ENCODE measurements around the gene UGT1A8.

DNA sequence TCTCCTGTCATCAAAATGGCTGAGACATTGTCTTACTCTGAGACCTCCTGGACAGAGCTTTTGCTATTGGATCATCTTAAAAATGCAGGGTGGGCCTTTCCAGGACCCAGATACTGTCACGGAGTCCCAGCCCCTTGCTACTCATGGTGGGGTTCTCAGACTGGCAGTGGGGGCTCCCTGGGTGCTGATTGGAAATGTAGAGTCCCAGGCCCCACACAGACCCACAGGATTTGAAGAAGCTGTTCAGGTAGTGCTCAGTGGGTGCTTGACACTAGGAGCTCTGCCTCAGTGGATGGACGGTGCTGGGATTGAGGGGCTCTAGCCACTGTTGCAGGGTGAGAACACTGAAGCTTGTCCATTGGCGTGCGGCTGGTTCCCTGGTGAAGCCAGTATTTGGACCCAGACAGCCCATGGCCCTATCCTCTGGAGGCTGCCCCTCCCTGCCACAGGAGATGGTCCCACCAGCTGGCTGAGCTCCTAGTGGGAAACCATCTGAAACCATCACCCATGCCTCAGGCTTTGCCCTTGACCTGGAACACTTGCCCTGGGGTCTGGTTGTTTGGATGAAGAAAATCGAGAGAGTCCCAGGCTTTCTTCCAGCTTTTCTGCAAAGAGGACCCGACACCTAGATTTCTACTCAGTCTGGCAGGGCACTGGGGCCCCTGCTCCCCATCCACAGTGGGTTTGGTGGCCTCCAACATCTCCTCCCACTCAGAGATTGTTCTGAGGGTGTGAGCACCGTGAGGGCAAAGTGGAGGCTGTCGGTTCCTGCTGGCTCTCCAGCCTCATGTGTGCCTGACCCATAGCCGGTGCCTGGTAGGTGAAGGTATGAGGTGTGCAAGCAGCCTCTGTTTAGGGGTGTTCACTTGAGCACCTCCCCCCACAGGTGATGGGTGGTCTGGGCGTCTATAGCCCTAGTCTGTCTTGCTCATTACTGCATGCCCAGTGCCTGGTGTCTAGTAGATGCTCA is 190.8 kb downstream of the UGT1A8 start:
- TF ChIP-seq EZH2phosphoT487 (IDR thresholded peaks at IDR 0.05; ENCODE audit: low read depth, severe bottlenecking, unreplicated experiment): no peak
- TF ChIP-seq, protein P1, sequence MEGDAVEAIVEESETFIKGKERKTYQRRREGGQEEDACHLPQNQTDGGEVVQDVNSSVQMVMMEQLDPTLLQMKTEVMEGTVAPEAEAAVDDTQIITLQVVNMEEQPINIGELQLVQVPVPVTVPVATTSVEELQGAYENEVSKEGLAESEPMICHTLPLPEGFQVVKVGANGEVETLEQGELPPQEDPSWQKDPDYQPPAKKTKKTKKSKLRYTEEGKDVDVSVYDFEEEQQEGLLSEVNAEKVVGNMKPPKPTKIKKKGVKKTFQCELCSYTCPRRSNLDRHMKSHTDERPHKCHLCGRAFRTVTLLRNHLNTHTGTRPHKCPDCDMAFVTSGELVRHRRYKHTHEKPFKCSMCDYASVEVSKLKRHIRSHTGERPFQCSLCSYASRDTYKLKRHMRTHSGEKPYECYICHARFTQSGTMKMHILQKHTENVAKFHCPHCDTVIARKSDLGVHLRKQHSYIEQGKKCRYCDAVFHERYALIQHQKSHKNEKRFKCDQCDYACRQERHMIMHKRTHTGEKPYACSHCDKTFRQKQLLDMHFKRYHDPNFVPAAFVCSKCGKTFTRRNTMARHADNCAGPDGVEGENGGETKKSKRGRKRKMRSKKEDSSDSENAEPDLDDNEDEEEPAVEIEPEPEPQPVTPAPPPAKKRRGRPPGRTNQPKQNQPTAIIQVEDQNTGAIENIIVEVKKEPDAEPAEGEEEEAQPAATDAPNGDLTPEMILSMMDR (IDR thresholded peaks at IDR 0.05; ENCODE audit: poor library complexity): no peak
- TF ChIP-seq EZH2 (IDR thresholded peaks at IDR 0.05; ENCODE audit: borderline replicate concordance): no peak

Data from hepatocyte (in vitro differentiated cells).